Duodenal mucosa (tissue), 2 donors: Measurements from ENCODE around the gene HES5.
"Not testable (repeated sequence)": the region's sequence is repeated elsewhere in the genome, so short reads cannot be mapped to it uniquely, and the experiment has no call there.

Source experiments
- H3K27ac ChIP-seq: one replicate; pipeline ENCODE4 v1.7.0; 2013; ENCODE audit warnings: low read depth, low read length
- H3K27me3 ChIP-seq, 2 donors: one replicate each; pipeline ENCODE4 v1.7.0; 2013; ENCODE audit warnings: low read length in 2 of 2, control low read depth in 1 of 2; ENCODE audit not compliant: insufficient read depth in 2 of 2, control insufficient read depth in 1 of 2
- H3K36me3 ChIP-seq, 2 donors: one replicate each; pipeline ENCODE4 v1.7.0; 2013; ENCODE audit warnings: low read length in 2 of 2, control low read depth in 1 of 2; ENCODE audit not compliant: insufficient read depth in 2 of 2, control insufficient read depth in 1 of 2
- H3K4me1 ChIP-seq, 2 donors: one replicate each; pipeline ENCODE4 v1.7.0; 2013; ENCODE audit warnings: low read length in 2 of 2, control low read depth in 1 of 2; ENCODE audit not compliant: insufficient read depth in 2 of 2, control insufficient read depth in 1 of 2
- H3K4me3 ChIP-seq, 2 donors: one replicate each; pipeline ENCODE4 v1.7.0; 2013; ENCODE audit warnings: low read length in 2 of 2, low read depth in 1 of 2
- H3K9ac ChIP-seq, 2 donors: one replicate each; pipeline ENCODE4 v1.7.0; 2013; ENCODE audit warnings: low read length in 2 of 2, low read depth in 1 of 2
- H3K9me3 ChIP-seq, 2 donors: one replicate each; pipeline ENCODE4 v1.7.0; 2013; ENCODE audit warnings: low read length in 2 of 2, control low read depth in 1 of 2; ENCODE audit not compliant: control insufficient read depth in 1 of 2

HES5 gene

DNA sequence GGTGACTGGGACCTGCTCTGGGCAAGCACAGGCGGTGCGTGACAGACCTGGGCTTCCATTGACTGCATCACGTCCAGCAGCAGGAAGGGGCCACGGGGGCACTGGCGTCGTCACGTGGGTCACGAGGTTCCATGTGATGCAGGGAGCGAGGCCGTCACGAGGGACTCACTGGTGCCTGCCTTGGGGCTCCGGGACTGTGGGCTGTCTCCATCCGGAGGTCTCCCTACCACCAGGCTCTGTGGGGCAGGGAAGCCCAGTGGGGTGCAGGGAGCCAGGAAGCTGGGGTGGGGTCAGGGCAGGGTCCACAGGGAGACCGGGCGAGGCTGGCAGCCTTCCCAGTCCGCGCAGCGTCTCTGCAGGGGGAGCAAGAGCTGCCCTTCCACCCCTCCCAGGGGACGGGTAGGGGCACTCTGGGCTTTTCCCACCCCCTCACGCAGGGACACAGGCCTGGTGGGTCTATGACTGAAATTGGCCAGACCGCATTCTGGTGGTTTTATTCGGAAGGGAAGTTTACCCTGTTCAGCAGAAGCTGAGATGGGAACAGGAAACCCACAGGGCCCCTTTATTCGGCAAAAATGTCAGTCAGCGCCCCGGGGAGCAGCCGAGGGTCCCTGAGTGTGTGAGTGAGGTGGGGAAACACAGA is 25.7 kb upstream of the HES5 start:
- no peaks in the 10 kb centered on the region for H3K27me3 ChIP-seq
- H3K27ac ChIP-seq = peak overlapping the region; percentile 99
- peak overlapping the region; percentile 99 to 100 for H3K9ac ChIP-seq
- peaks cover 19 to 27% of the 10 kb centered on the region in 2 donors for H3K36me3 ChIP-seq
- H3K4me3 ChIP-seq = peak overlapping the region; percentile 96 to 98
- H3K4me1 ChIP-seq = peaks cover 24 to 52% of the 10 kb centered on the region in 2 donors
- no peaks in the 10 kb centered on the region for H3K9me3 ChIP-seq

DNA sequence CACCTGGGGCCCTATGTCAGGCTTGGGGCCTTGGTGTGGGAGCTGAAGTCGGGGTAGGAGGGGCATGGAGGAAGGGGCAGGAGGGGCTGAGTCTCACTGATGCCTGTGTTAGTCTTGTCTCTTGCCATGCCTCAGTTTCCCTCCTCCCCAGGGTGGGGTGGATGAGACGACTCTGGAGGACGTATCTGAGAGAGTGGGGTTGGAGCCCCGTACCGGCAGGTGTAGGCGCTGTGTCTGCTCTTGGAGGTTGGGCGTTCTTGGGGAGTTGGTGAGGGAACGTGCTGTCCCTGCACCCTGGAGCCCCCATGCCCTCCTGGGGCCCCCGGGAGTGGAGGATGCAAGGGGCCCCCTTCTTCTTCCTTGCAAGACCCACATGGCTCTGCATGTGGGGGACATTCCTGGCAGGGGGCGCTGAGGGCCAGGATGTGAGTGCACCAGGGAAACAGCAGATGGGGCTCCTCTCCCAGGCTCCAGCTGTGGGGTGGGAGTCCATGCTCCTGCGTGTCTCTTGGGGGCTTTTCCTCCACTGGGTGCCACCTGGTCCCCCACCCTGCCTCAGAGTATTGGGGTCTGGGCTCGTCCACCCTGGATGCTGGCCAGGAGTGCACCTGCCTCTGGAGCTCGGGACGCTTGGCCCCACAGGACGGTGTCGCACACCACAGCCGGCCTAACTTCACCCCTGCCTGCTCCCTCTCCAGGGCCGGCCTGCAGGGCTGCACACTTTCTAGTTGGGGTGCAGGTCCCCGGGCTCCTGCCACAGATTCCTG is 24.7 kb upstream of the HES5 start:
- H3K4me1 ChIP-seq = peaks cover 24 to 52% of the 10 kb centered on the region in 2 donors

DNA sequence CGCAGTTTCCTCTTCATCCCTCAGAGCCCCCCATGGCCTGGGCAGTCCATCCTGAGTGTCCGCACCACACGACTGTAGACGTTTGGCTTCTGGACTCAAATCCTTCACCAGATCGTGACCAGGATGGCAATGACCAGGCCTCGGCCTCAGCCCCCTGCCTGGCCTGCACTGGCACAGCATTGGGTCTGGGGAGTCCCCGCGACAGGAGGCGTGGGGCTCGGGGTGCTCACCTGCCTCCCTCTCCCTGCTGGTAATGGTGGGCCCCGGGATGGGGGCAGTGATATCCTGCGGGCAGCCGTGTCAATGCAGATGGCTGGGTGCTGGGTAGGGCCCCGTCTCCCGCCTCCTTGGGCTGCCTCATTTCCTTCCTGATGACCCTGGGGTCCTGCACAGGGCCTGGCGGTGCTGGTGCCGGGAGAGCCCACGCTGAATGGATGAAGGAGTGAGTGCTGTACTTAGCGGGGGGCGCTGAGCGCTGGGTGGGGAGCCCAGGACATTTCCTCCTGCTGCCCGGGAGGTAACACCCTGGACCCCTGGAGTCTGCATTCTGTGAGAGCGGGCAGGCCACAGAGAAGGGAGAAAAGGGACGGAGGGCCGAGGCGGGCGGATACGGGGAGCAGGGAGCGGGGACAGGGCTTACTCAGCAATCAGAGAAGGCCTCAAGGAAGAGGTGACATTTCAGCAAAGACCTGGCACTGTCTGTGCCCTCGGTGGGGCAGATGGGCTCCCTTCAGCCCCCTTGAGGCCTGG is 24.0 kb upstream of the HES5 start:
- H3K27me3 ChIP-seq = no peaks in the 10 kb centered on the region
- H3K9me3 ChIP-seq = no peaks in the 10 kb centered on the region
- H3K36me3 ChIP-seq = peaks cover 9 to 10% of the 10 kb centered on the region in 2 donors
- H3K4me1 ChIP-seq = peaks cover 27 to 49% of the 10 kb centered on the region in 2 donors
- H3K27ac ChIP-seq = no peak overlapping the region
- H3K4me3 ChIP-seq = peak overlapping the region; percentile 23 to 98
- peak overlapping the region; percentile 99 to 100 for H3K9ac ChIP-seq

More for the DNA sequence above, 24.7 kb upstream of the HES5 start:
- Histone ChIP-seq H3K27ac (peak overlapping the region; percentile 99), H3K27me3 (no peaks in the 10 kb centered on the region), H3K36me3 (peaks cover 15 to 18% of the 10 kb centered on the region in 2 donors), H3K9ac (peak overlapping the region; percentile 99 to 100), H3K9me3 (no peaks in the 10 kb centered on the region), H3K4me3 (peak overlapping the region; percentile 96 to 98)

DNA sequence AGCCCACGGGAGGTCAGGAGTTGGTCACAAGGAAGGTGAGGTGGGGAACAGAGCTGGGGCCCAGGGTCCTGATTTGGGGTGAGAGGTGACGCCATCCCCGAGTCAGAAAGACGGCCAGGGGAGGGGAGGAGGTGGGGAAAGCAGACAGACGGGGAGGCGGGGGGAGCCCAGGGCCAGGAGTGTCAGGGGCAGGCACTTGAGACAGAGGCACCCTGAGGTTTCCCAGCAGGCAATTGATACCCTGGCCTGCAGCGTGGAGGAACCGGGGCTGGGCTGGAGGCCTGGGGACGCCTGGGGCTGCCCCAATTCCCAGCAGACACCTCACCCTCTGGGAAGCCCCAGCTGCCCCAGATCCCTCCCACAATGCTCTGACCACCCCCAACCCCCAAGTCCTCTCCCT is 23.0 kb upstream of the HES5 start:
- not testable (repeated sequence) for H3K4me3 ChIP-seq, H3K27ac ChIP-seq, H3K9me3 ChIP-seq, H3K27me3 ChIP-seq, H3K36me3 ChIP-seq, H3K9ac ChIP-seq
- H3K4me1 ChIP-seq = peaks cover 24 to 48% of the 10 kb centered on the region in 2 donors

DNA sequence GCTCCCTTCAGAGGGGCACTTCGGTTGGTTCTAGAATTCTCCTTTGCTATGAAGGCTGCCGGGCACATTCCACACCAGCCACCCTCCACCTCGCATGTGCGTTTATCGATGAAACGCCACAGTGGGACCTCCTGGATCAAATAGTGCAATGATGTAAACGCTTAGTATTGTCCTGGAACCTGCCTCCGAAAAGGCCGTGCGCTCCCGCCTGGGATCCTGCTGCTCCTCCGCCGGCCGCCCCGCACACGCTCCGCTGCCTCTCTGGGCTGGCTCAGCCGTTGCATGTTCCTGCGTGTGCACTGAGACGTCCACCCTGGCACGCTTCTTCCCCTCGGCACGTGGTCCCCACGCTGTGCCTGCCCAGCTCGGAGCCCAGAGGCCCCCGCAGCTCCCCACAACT is 22.1 kb upstream of the HES5 start:
- Histone ChIP-seq H3K9ac (no peak overlapping the region), H3K4me1 (peaks cover 26 to 48% of the 10 kb centered on the region in 2 donors), H3K27me3 (no peaks in the 10 kb centered on the region), H3K9me3 (no peaks in the 10 kb centered on the region), H3K4me3 (no peak overlapping the region), H3K27ac (no peak overlapping the region), H3K36me3 (no peaks in the 10 kb centered on the region)

DNA sequence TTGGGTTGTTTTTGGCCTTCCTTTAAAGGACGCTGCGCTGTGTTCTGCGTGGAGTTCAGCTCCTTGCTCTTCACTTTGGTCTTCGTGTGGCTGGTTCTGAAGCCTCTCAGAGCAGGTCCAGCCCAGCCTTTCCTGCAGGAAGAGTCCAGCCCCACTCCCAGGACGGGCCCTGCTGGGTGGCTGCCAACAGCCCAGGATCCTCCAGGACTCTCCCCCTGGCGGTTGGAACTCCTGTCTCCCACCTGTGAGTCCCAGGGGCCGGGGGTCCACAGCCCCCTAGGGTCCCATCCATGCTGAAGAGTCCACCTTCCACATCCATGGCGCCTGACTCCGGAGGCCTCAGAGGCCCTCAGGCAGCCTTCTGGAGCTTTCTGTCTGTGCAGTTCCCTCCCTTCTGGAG is 21.5 kb upstream of the HES5 start:
- not testable (repeated sequence) for H3K9me3 ChIP-seq, H3K36me3 ChIP-seq, H3K9ac ChIP-seq, H3K4me3 ChIP-seq, H3K27me3 ChIP-seq, H3K27ac ChIP-seq
- H3K4me1 ChIP-seq = peaks cover 26 to 50% of the 10 kb centered on the region in 2 donors

DNA sequence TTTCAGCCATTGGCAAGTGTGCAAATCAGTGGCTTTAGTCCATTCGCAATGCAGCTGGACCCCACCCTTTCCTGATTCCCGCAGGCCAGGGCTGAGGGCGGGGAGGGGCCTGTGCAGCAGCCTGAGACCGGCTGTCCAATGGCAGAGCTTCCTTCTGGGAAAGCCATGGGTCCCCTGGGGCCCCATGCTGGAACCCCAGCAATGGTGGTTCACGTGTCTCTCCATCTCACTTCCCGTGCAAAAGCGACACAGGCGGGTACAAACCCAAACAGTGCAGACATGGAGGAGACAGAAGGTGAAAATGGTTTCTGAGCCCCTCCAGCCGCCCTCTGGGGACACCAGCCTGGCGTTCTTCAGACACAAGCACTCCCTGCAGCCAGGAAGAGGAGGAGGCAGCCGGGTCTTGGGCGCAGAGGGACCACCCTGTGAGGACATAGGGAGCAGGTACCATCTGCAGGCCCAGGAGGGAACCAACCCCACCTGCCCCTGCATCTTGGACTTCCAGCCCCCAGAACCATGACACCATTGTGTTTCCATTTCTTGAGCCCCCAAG is 20.3 kb upstream of the HES5 start:
- H3K4me1 ChIP-seq = peaks cover 26 to 52% of the 10 kb centered on the region in 2 donors
- not testable (repeated sequence) for H3K4me3 ChIP-seq, H3K27me3 ChIP-seq, H3K27ac ChIP-seq, H3K36me3 ChIP-seq, H3K9me3 ChIP-seq, H3K9ac ChIP-seq

DNA sequence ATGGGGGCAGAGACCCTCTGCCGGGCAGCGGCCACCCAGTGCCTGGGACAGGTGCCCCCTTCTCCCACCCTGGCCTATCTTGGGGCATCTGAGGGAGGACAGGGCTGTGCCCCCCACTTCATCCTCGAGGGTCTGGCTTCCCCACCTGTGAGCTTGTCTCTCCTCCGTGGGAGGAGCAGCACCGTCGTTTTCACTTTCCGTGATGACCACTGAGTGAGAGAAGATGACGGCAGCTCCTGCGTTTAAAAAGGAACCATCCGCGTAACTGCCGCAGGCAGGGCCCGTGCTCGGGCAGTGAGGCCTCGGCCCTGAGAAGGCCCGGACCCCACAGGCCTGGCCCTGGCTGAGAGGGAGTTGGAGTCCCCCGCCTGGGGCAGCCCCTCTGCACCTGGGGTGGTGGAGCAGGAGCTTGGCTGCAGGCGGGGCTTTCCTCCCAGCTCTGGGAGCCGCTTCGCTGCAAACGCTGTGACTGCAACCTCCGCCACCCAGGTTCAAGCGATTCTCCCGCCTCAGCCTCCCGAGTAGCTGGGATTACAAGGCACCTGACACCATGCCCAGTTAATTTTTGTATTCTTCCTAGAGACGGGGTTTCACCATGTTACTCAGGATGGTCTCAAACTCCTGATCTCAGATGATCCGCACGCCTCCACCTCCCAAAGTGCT is 19.4 kb upstream of the HES5 start:
- H3K9ac ChIP-seq = peak overlapping the region; percentile 60 to 82
- peaks cover 29 to 52% of the 10 kb centered on the region in 2 donors for H3K4me1 ChIP-seq
- H3K27me3 ChIP-seq, H3K9me3 ChIP-seq, H3K36me3 ChIP-seq: not testable (repeated sequence)
- H3K4me3 ChIP-seq = peak overlapping the region; percentile 28 to 40
- peak overlapping the region; percentile 98 for H3K27ac ChIP-seq

DNA sequence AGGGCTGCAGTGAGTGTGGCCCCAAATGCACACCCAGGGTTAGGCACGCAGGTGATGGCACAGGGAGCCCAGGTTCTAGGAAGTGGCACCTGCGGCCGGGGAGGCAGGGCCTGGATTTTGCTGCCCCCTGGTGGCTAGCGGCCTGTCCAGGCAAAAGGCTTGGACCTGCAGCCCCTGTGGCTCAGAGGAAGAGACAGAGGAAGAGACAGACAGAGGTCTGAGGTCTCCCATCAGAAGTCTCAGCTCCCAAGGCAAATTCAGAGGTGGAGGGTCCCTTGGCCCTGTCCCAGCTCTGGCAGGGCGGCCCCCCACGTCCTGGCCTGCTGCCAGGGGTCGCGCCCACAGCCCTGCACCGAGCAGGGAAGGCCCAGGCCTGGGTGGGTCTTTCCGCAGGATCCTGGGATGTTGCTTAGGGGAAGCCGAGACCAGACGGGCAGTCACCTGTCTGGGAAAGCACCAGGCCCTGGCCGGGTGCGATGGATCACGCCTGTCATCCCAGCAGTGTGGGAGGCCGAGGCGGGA is 18.1 kb upstream of the HES5 start:
- H3K9ac ChIP-seq = peak overlapping the region; percentile 77 to 82
- H3K4me1 ChIP-seq = peaks cover 33 to 53% of the 10 kb centered on the region in 2 donors

More for the DNA sequence above, 18.1 kb upstream of the HES5 start:
- H3K9me3 ChIP-seq = no peaks in the 10 kb centered on the region
- H3K27ac ChIP-seq = peak overlapping the region; percentile 98
- no peaks in the 10 kb centered on the region for H3K36me3 ChIP-seq
- H3K4me3 ChIP-seq = peak overlapping the region; percentile 69 to 74
- no peaks in the 10 kb centered on the region for H3K27me3 ChIP-seq
